GM12873 (cell line): ENCODE data around the gene CDC42BPA.

Experiments
- CTCF ChIP-seq: IDR thresholded peaks from 2 replicates; pipeline ENCODE4 v1.5.1; 2012; ENCODE audit warnings: low read depth, mild to moderate bottlenecking, moderate library complexity, low read length, control low read depth; ENCODE audit not compliant: insufficient read depth; ENCODE audit errors: missing control alignments

CDC42BPA gene

GRCh38 chr1:226953175-226953800 lies 365.0 kb downstream of the CDC42BPA start:
- no peak for TF ChIP-seq CTCF

- no peak for TF ChIP-seq CTCF
These were observed 366.2 kb downstream of the CDC42BPA start for GRCh38 chr1:226952118-226952441.

GRCh38 chr1:226951286-226952117 lies 366.8 kb downstream of the CDC42BPA start:
- no peak for TF ChIP-seq CTCF

- TF ChIP-seq CTCF: no peak
These were observed 367.4 kb downstream of the CDC42BPA start for GRCh38 chr1:226950871-226951270.

GRCh38 chr1:226950316-226950715 lies 368.0 kb downstream of the CDC42BPA start:
- TF ChIP-seq CTCF: no peak

GRCh38 chr1:226949401-226949800 lies 368.9 kb downstream of the CDC42BPA start:
- TF ChIP-seq CTCF: no peak

GRCh38 chr1:226948996-226949395 lies 369.3 kb downstream of the CDC42BPA start:
- TF ChIP-seq CTCF: no peak
